C4-2B (cell line): ENCODE data around the gene WDR59.

ENCODE experiments used
- ZFX ChIP-seq: fragments of 450-650 bp; IDR thresholded peaks from 2 replicates; pipeline ENCODE4 v1.6.1; 2017
- TF ChIP-seq, protein P1 (sequence below): fragments of 450-650 bp; conservative IDR thresholded peaks from 2 replicates; pipeline ENCODE4 v1.5.1; 2017; ENCODE audit warnings: mild to moderate bottlenecking

DNA sequence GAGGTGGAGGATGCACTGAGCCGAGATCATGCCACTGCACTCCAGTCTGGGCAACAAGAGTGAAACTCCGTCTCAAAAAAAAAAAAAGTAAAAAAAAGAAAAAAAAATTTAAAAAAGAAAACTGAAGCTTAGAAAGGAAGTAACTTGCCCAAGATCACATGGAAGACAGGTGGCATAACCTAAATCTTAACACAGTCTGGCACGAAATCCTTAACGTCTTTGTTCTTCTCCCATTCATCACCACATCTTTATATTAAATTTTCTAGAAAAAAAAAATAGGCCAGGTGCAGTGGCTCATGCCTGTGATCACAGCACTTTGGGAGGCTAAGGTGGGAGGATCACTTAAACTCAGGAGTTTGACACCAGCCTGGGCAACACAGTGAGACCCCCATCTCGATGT lies 9.3 kb downstream of the WDR59 start:
- TF ChIP-seq, protein P1, sequence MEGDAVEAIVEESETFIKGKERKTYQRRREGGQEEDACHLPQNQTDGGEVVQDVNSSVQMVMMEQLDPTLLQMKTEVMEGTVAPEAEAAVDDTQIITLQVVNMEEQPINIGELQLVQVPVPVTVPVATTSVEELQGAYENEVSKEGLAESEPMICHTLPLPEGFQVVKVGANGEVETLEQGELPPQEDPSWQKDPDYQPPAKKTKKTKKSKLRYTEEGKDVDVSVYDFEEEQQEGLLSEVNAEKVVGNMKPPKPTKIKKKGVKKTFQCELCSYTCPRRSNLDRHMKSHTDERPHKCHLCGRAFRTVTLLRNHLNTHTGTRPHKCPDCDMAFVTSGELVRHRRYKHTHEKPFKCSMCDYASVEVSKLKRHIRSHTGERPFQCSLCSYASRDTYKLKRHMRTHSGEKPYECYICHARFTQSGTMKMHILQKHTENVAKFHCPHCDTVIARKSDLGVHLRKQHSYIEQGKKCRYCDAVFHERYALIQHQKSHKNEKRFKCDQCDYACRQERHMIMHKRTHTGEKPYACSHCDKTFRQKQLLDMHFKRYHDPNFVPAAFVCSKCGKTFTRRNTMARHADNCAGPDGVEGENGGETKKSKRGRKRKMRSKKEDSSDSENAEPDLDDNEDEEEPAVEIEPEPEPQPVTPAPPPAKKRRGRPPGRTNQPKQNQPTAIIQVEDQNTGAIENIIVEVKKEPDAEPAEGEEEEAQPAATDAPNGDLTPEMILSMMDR: no peak
- TF ChIP-seq ZFX: no peak
